ENCODE results near the gene USP6NL. TPM values are rescaled to one million over a fixed set of nuclear protein-coding genes. Genes with fewer than 3 reads are reported as not detected.

The USP6NL gene
- total and polyA plus RNA-seq, 10 of the 15 experiments (the other 5 are each of a cell fraction or from before 2014, with no cell fraction given) = 4.0 to 27.7 (median 18.2) TPM

GRCh38 chr10:11409357-11409756 lies 202.1 kb downstream of the USP6NL start:
- Histone ChIP-seq H3K27ac (ENCODE audit: control insufficient read depth, insufficient read depth) (no peak overlapping the region), H3K27me3 (replicated peaks in 1 of 2; ENCODE audit: control insufficient read depth in 2 of 2, insufficient read depth in 2 of 2, low read length in 1 of 2) (no peaks in the 10 kb centered on the region), H3K9me3 (replicated peaks; ENCODE audit: control insufficient read depth, insufficient read depth, low read length) (no peaks in the 10 kb centered on the region; the same call in 2 of the 3 replicates), H3K9ac (ENCODE audit: control insufficient read depth, insufficient read depth, low read length) (no peak overlapping the region), H2AFZ (ENCODE audit: control insufficient read depth, low read depth, low read length) (no peak overlapping the region), H3K36me3 (ENCODE audit: control insufficient read depth in 2 of 2, insufficient read depth in 2 of 2, low read length in 1 of 2) (no peaks in the 10 kb centered on the region), H3K4me2 (ENCODE audit: control insufficient read depth, insufficient read depth) (no peak overlapping the region), H3K4me1 (ENCODE audit: control insufficient read depth, insufficient read depth, low read length) (no peaks in the 10 kb centered on the region; the same call in 1 of the 2 replicates), H4K20me1 (ENCODE audit: control insufficient read depth, insufficient read depth) (no peaks in the 10 kb centered on the region), H3K4me3 (no peak overlapping the region), H3K79me2 (ENCODE audit: control insufficient read depth, insufficient read depth, low read length) (no peaks in the 10 kb centered on the region)
- ChIA-PET CTCF (interaction anchor here (1.8 kb wide), 1 partner anchor 15 kb away, joined by 7 read pairs; no protein-coding TSS in a partner anchor), RAD21 (ENCODE audit: unreplicated experiment) (no interaction called here), SMC1A (ENCODE audit: uncharacterized antibody, unreplicated experiment) (no interaction called here), POLR2A (no interaction called here)
- intact Hi-C loops (cut with micrococcal nuclease; ENCODE audit: unreplicated experiment) (no loop called here), in situ Hi-C loops (cut with MboI) (no loop called here)
- 47% methylated on average over 11 of the region's 11 CpGs for WGBS (ENCODE audit: insufficient coverage, insufficient replicate concordance, low lambda C conversion rate, missing lambda C conversion rate)
- ATAC-seq = no peak
- no TSS peak for BruUV-seq (replicated peaks)
- DNase-seq (ENCODE audit: low read depth, low spot score) = no peak
- FAIRE-seq = no peak
- TF ChIP-seq ZBTB33 (IDR thresholded peaks at IDR 0.05) (no peak), NFIC (IDR thresholded peaks at IDR 0.05; ENCODE audit: low read depth, low read length) (no peak), IKZF2 (IDR thresholded peaks at IDR 0.05) (no peak), ZBTB40 (IDR thresholded peaks at IDR 0.05; ENCODE audit: borderline replicate concordance) (no peak), EGR1 (IDR thresholded peaks at IDR 0.05; ENCODE audit: borderline replicate concordance in 1 of 2, low read depth in 2 of 2, low read length in 2 of 2) (no peak), CUX1 (IDR thresholded peaks at IDR 0.05; ENCODE audit: insufficient replicate concordance, low read depth, low read length) (no peak), ESRRA (IDR thresholded peaks at IDR 0.05; ENCODE audit: low read length) (no peak), CBX3 (IDR thresholded peaks at IDR 0.05; ENCODE audit: borderline replicate concordance, low read depth) (no peak), PBX3 (IDR thresholded peaks at IDR 0.05; ENCODE audit: insufficient replicate concordance, low read depth, low read length) (no peak), ZBED1 (IDR thresholded peaks at IDR 0.05; ENCODE audit: borderline replicate concordance) (no peak), LARP7 (IDR thresholded peaks at IDR 0.05) (no peak), SP1 (IDR thresholded peaks at IDR 0.05; ENCODE audit: low read depth, low read length) (no peak)

All from GM12878 (cell line).